Aorta (tissue), 5 donors: ENCODE results near the gene SIMC1. TPM values are rescaled to one million over a fixed set of nuclear protein-coding genes. Genes with fewer than 3 reads are reported as not detected.
A peak's percentile ranks its signal among the peaks of the same experiment; 100 is the strongest.

Source experiments
- ATAC-seq: fragments of 200-7000 bp; cut with Tn5 transposase; one replicate; pipeline ENCODE4 v1.9.1; 2022; ENCODE audit warnings: moderate library complexity; ENCODE audit not compliant: low FRiP score
- DNase-seq, 2 donors: peaks; one replicate each; pipeline ENCODE4 v3.0.0-alpha.2; 2020
- H3K27ac ChIP-seq, 2 donors: one replicate each; pipeline ENCODE4 v1.5.1; 2013; ENCODE audit warnings: low read length in 2 of 2, mild to moderate bottlenecking in 2 of 2, moderate library complexity in 2 of 2, control low read depth in 1 of 2, inconsistent platforms in 1 of 2, low read depth in 1 of 2
- H3K27me3 ChIP-seq, 2 donors: one replicate each; pipeline ENCODE4 v1.6.1; 2013; ENCODE audit warnings: control low read depth in 1 of 2, low read length in 1 of 2, mild to moderate bottlenecking in 1 of 2, moderate library complexity in 1 of 2; ENCODE audit not compliant: insufficient read depth in 2 of 2, control insufficient read depth in 1 of 2
- H3K36me3 ChIP-seq, 2 donors: one replicate each; pipeline ENCODE4 v1.6.1; 2013; ENCODE audit warnings: control low read depth in 1 of 2, low read length in 1 of 2, mild to moderate bottlenecking in 1 of 2; ENCODE audit not compliant: insufficient read depth in 2 of 2, control insufficient read depth in 1 of 2
- H3K4me1 ChIP-seq, 2 donors: one replicate each; pipeline ENCODE4 v1.6.1; 2013; ENCODE audit warnings: low read length in 2 of 2, control low read depth in 1 of 2, mild to moderate bottlenecking in 1 of 2, moderate library complexity in 1 of 2; ENCODE audit not compliant: insufficient read depth in 2 of 2, control insufficient read depth in 1 of 2
- H3K4me3 ChIP-seq, 2 donors: one replicate each; pipeline ENCODE4 v1.5.1; 2013; ENCODE audit warnings: low read length in 2 of 2, control low read depth in 1 of 2, mild to moderate bottlenecking in 1 of 2
- H3K9me3 ChIP-seq: one replicate; pipeline ENCODE4 v1.6.1; 2013; ENCODE audit warnings: mild to moderate bottlenecking, low read length; ENCODE audit not compliant: control insufficient read depth
- WGBS, 2 donors: extraction: QIAGEN DNeasy Blood & Tissue Kit; methylation state at CpG; one replicate each; pipeline ENCODE4 v1.1.7; 2013; 5-methylcytosine and 5-hydroxymethylcytosine counted together
- intact Hi-C, 2 donors: fragments of 100-400 bp; cut with DNase I; formaldehyde crosslinking; loops; one replicate each; pipeline versions ENCODE4 v1.14.2 to v1.15.0; 2022
- polyA plus RNA-seq, 2 donors: library from polyadenylated mRNA; stranded (reverse); fragments of 200-250 nt; gene quantifications; one replicate each; pipeline ENCODE4 v1.2.3, GENCODE V29; 2013
- total RNA-seq, 2 donors: library from RNA; stranded (reverse); fragmentation: NEBNext Ultra II Directional; extraction: Animal tissue kit (Norgen Biotek cat#: 25700); gene quantifications; one replicate each; pipeline ENCODE4 v1.2.1, GENCODE V29; 2021
- donor health status: healthy with polysubstance abuse.
- donor health status: Bipolar disorder and iron deficiency.
- donor health status: DM: no; HTN: no; CAD: no.
- donor health status: DM: no; HTN: no; CAD: no.
- donor health status: DM: yes; HTN: yes; CAD: no.

SIMC1 gene
- total and polyA plus RNA-seq, 4 donors, result 2.6 to 19.7 (median 9.1) TPM

DNA sequence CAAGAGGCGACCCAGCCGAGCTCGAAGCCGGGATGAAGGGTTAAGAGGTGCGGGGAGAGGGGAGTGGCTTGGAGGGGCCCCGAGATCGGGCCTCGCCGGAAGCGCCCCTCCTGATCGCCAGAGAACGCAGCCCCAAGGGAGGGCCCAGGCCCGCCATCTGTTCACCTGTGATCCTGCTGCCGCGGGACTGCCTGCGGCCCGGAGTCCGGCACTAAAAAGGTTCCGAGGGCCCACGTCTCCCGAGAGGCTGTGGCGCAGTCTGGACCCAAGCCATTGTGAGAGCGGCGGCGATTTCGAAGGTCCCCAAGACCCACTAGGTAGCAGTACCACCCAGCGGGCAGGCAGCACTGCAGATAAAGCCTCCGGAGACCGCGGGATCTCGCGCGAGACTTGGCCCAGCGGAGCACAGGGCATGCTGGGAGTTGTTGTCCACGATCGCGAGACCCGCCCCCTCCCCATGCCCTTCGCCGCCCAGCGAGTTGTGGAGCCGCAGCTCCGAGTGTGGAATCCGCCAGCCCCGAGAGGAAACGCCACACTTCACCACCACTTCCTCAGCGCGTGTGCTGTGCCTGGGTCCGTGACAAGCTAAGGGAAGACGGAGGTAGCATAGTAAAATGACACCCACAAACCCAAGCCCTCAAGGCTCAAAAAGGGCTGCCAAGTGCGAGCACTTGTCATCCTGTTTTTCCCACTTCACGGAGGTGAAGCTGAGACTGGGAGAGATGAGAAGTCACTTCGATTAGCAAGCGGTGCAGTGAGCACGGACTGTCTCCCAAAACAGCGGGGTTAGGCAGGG, 123.4 kb downstream of the SIMC1 start, which contains the start of gene KIAA1191:
Gene KIAA1191, minus strand, starts transcription at position 328 of the 796 bp plus-strand sequence. CDS start 2,256 bp downstream, outside the sequence.
- intact Hi-C loops, result no loop called here
- Histone ChIP-seq H3K36me3 (no peaks in the 10 kb centered on the region), H3K27me3 (no peaks in the 10 kb centered on the region), H3K27ac (peak within 1 kb of the TSS in 1 of 2 donors; percentile 0), H3K4me1 (peaks cover 0 to 5% of the 10 kb centered on the region in 2 donors), H3K9me3 (no peaks in the 10 kb centered on the region), H3K4me3 (peak within 1 kb of the TSS; percentile 46 to 75)
- WGBS, 2 donors, result 1% methylated on average over 54 to 56 of the region's 56 CpGs
- ATAC-seq (peak; percentile 98), DNase-seq (peak; percentile 98)

GRCh38 chr5:176362233-176362490, 123.9 kb downstream of the SIMC1 start:
- Histone ChIP-seq H3K4me1 (peaks cover 0 to 5% of the 10 kb centered on the region in 2 donors), H3K36me3 (no peaks in the 10 kb centered on the region), H3K27me3 (no peaks in the 10 kb centered on the region), H3K9me3 (no peaks in the 10 kb centered on the region), H3K4me3 (peak overlapping the region in 1 of 2 donors; percentile 75), H3K27ac (no peak overlapping the region)
- no peak for DNase-seq
- 74 to 75% methylated on average over 8 of the region's 8 CpGs for WGBS, 2 donors
- ATAC-seq, result no peak
- intact Hi-C loops, result no loop called here

DNA sequence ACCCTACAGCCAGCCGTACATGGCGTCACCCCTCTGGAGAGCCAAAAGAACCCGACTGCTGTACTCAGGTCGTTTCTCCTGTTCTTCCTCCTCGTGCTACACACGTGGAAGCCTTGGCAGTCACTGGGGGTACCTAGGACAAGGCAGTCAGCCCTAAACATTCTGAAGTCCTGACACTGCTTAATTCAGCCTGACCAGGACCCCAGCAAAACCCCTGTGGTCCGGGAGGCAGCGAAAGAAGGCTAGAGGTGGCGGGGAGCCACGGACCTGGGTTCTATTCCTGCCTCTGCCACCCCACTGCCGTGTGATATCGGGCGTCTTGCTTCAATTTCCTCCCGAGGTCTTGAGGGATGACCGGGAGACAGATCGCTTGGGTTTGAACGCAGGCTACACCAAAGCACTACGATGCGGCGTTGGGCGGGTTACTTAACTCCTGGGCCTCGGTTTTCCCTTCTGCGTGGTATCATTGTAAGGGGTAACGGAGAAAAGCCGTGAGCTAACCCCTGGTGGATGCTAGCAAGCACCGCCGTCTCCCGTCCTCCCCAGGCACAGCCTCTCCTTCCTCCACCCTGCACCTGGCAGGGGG, 126.6 kb downstream of the SIMC1 start:
- Histone ChIP-seq H3K4me1 (no peaks in the 10 kb centered on the region), H3K27ac (peak overlapping the region in 1 of 2 donors; percentile 28), H3K36me3 (no peaks in the 10 kb centered on the region), H3K27me3 (no peaks in the 10 kb centered on the region), H3K4me3 (peak overlapping the region; percentile 46 to 65), H3K9me3 (no peaks in the 10 kb centered on the region)
- DNase-seq (no peak), ATAC-seq (no peak)
- intact Hi-C loops, result loop anchor here in 1 of 2 donors (2.0 to 5.0 kb wide), 2 partner anchors 24 to 172 kb away; partner anchors contain the start of genes HIGD2A, NOP16 and RNF44
- 24 to 26% methylated on average over 27 to 28 of the region's 28 CpGs for WGBS, 2 donors

GRCh38 chr5:176365351-176366231, 127.4 kb downstream of the SIMC1 start, which contains the start of gene ARL10:
Gene ARL10 (plus strand): TSS chr5:176365487. CDS start chr5:176365564, 77 bp downstream.
- DNase-seq, result peak; percentile 75 to 86
- no peaks in the 10 kb centered on the region for H3K36me3 ChIP-seq
- no peaks in the 10 kb centered on the region for H3K9me3 ChIP-seq
- WGBS, 2 donors, result 0 to 1% methylated on average over 67 to 108 of the region's 108 CpGs
- intact Hi-C loops, result loop anchor here in 1 of 2 donors (2.0 to 5.0 kb wide), 2 partner anchors 23 to 172 kb away; partner anchors contain the start of genes HIGD2A, NOP16 and RNF44
- peak within 1 kb of the TSS; percentile 46 to 65 for H3K4me3 ChIP-seq
- no peaks in the 10 kb centered on the region for H3K27me3 ChIP-seq
- no peaks in the 10 kb centered on the region for H3K4me1 ChIP-seq
- peak within 1 kb of the TSS in 1 of 2 donors; percentile 28 for H3K27ac ChIP-seq
- peak; percentile 49 for ATAC-seq

- DNase-seq (no peak), ATAC-seq (no peak)
- Histone ChIP-seq H3K27ac (no peak overlapping the region), H3K4me1 (no peaks in the 10 kb centered on the region), H3K9me3 (no peaks in the 10 kb centered on the region), H3K4me3 (peak overlapping the region; percentile 46 to 65), H3K36me3 (no peaks in the 10 kb centered on the region), H3K27me3 (no peaks in the 10 kb centered on the region)
- intact Hi-C loops, result loop anchor here in 1 of 2 donors (5.0 kb wide), 1 partner anchor 171 kb away; the partner anchor contains the start of gene RNF44
- WGBS, 2 donors, result 37% methylated on average over 34 to 38 of the region's 38 CpGs
These were observed 128.1 kb downstream of the SIMC1 start for GRCh38 chr5:176366232-176366894.

- Histone ChIP-seq H3K27ac (no peak overlapping the region), H3K9me3 (no peaks in the 10 kb centered on the region), H3K36me3 (no peaks in the 10 kb centered on the region), H3K4me1 (no peaks in the 10 kb centered on the region), H3K4me3 (no peak overlapping the region), H3K27me3 (no peaks in the 10 kb centered on the region)
- no peak for DNase-seq
- no peak for ATAC-seq
- intact Hi-C loops, result loop anchor here in 1 of 2 donors (5.0 kb wide), 1 partner anchor 169 kb away; the partner anchor contains the start of gene RNF44
- WGBS, 2 donors, result 93 to 95% methylated on average over 12 to 13 of the region's 13 CpGs
These were observed 130.5 kb downstream of the SIMC1 start for GRCh38 chr5:176368726-176369125.

DNA sequence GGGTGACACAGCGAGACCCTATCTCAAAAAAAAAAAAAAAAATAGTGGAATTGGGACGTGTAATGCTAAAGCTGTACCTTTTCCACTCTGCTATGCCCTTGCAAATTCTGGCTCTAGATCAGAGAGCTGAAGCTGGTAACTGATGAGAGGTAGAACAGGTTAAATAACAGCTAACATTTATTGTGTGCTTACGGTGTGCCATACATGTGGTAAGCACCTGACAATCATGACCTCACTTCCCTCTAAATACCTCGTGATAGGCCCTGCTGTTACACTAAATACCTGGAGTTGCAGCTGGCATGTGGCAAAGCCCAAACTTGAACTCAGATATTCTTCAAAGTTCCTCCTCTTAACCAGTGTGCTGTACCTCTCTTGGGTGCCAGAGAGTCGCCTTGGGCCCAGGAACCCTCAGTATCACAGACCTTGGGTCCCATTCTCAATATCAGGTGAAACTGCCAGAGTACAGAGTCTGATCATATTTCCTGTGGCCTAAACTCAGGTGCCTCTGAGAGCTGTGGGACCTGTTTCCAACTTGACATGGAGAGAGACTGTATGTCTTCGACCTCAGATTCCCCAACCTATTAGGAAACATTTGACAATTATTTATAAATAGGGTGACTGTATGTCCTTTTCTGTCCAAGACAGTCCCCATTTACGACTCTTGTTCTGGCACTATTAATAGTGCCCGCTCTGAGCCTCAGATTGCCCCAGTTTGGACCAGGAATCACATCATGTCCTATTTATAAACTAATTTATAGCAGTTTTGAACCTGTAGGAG, 131.9 kb downstream of the SIMC1 start:
- H3K36me3 ChIP-seq, result no peaks in the 10 kb centered on the region
- no peak for ATAC-seq
- no peaks in the 10 kb centered on the region for H3K9me3 ChIP-seq
- H3K27ac ChIP-seq, result no peak overlapping the region
- intact Hi-C loops, result loop anchor here in 1 of 2 donors (5.0 kb wide), 1 partner anchor 167 kb away; the partner anchor contains the start of gene RNF44
- H3K4me1 ChIP-seq, result no peaks in the 10 kb centered on the region
- WGBS, 2 donors, result 87 to 89% methylated on average over 8 of the region's 8 CpGs
- no peaks in the 10 kb centered on the region for H3K27me3 ChIP-seq
- H3K4me3 ChIP-seq, result no peak overlapping the region
- no peak for DNase-seq
